Renal cortex interstitium (tissue), 11 donors: ENCODE results near the gene HPSE. TPM values are rescaled to one million over a fixed set of nuclear protein-coding genes. Genes with fewer than 3 reads are reported as not detected.
"Not testable (repeated sequence)": the region's sequence is repeated elsewhere in the genome, so short reads cannot be mapped to it uniquely, and the experiment has no call there.

Experiments
- DNase-seq, 11 donors: peaks; one replicate each; pipeline ENCODE4 v3.0.0-alpha.2; 2013; ENCODE audit warnings: low read depth in 9 of 11, low spot score in 4 of 11; ENCODE audit errors: extremely low read depth in 1 of 11
- polyA plus RNA-seq, 3 donors: library from polyadenylated mRNA; unstranded; fragments of 120-200 nt; gene quantifications; one replicate each; pipeline ENCODE4 v1.2.1, GENCODE V29; 2013; ENCODE audit not compliant: insufficient read length in 3 of 3

HPSE gene
- polyA plus RNA-seq, 3 donors: 1.2 to 3.0 (median 1.7) TPM

DNA sequence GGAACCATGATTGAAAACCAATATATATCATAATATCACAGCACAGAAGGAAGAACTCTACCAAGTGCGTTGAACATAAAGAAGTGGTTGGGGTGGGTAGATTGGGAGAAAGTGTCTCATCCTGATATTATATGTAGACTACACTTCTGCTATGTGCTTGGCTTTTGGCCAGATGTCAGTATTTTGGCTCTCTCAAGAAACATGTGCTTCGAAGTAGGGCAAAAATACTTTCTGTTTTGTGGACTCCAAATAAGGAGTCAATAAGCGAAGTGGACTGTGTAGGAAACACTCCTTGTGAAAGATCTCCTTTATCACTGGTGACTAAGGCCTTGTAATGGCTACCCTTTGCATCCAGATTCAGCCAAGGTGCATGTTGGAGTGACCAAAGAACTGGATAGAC lies 7.8 kb upstream of the HPSE start:
- no peak for DNase-seq

- DNase-seq: no peak
Measured at GRCh38 chr4:83340692-83341343, 6.2 kb upstream of the HPSE start.

DNA sequence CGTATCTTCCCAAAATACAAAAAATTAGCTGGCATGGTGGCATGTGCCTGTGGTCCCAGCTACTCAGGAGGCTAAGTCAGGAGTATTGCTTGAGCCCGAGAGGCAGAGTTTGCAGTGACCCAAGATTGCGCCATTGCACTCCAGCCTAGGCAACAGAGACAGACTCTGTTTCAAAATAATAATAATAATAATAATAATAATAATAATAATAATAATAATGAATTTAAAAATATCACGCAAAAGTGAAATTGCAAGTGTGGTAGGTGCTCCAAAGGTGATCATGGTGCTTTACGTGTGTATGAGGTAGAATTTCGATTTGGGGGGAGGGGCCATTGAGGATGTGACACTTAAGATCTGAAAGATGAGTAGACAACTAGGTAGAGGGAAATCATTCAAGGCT lies 4.9 kb upstream of the HPSE start:
- no peak for DNase-seq

DNA sequence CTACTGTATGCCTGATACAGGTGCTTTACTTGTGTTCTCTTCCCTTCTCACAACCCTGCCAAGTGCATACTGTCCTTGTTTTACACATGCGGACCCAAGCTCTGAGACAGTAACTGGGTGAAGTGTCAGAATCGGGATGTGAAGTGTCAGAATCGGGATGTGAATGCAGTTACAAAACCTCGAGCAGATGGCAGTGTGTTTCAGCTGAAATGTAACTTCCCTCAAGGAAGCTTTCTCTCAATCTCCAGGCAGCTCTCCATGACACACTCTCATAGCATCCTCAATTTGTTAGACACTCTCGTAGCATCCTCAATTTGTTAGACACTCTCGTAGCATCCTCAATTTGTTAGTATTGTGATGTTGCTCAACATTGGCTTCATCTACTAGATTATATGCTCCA lies 1.1 kb upstream of the HPSE start:
- no peak for DNase-seq

- no peak for DNase-seq
Measured at GRCh38 chr4:83331956-83332355, 2.7 kb downstream of the HPSE start.

- no peak for DNase-seq
Measured at GRCh38 chr4:83329521-83330110, 5.0 kb downstream of the HPSE start.

DNA sequence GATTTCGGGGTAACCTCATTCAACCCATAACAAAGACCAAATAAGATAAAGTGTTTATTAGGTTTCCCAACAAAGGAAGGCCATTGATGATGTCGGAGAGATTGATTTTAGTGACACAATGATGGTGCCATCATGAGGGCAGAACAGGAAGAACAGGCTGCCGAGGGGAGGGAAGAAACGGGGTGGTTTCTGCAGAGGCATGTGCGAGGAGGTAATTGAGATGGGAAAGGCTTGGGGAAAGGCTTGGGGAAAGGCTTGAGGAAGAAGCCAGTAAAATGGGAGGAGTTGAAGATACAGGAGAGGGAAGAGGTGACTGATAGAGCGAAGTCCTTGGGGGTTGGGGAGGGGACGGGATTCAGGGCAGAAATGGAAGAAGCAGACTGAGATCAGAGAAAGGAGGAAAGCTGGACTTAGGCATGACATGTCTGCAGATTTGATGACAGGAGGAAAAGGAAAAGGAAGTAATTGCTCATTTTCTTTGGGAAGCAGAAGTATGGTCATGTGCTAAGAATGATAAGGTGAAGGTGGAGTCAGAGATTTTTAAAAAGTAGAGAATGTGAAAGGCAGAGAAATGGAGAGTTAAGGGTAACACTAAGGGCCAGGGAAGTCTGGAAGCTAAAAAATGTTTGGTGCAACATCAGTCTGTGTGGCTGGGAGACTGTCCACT lies 6.0 kb downstream of the HPSE start:
- DNase-seq: no peak

- DNase-seq: no peak
Measured at GRCh38 chr4:83326546-83326945, 8.1 kb downstream of the HPSE start.

GRCh38 chr4:83325306-83325705 lies 9.3 kb downstream of the HPSE start:
- DNase-seq: not testable (repeated sequence)

DNA sequence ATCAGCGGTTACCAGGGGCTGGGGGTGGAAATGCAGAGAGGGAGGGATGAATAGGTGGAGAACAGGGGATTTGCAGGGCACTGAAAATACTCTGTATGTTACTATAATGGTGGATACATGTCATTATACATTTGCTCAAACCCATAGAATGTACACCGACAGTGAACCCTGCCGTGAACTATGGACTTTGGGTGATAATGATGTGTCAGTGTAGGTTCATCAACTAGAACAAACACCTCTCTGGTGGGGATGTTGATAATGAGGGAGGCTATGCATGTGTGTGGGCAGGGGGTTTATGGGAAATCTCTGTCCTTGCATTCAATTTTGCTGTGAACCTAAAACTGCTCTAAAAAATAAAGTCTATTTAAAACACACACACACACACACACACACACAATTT lies 11.5 kb downstream of the HPSE start:
- no peak for DNase-seq

DNA sequence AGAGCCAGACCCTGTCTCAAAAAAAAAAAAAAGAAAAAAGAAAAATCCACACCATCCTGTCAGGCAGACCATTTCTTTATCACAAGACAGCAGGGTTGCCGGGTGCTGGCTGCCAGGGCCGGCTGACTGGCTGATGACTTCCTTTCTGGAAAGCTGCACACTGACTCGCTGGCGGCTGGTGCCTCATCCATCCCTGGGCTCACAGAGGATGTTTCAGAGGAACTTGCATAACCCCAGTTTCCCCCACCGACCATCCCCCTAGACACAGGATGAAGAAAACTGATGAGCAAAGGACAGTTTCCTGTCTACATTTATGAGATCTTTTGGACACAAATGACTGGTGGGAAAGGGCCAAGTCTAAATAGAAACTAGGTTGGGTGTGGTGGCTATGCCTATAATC lies 14.1 kb downstream of the HPSE start:
- DNase-seq: no peak

DNA sequence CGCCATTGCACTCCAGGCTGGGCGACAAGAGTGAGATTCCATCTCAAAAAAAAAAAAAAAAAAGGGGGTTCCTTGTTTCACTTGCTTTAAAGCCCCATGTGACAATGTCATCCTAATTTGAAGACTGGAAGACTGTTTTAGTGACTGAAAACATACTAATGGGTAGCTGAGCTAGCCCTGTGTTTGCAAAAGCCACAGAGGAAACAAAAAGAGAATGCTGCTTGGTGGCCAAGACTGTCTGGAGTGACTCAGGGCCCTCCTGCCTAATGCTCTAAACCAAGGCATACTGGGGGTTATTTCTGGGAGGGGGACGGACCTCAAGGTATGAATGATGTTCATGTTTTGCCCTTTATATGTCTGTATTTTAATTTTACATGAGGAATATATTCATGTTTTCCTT lies 16.0 kb downstream of the HPSE start:
- no peak for DNase-seq

- DNase-seq: no peak
Measured at GRCh38 chr4:83317671-83318070, 17.0 kb downstream of the HPSE start.

DNA sequence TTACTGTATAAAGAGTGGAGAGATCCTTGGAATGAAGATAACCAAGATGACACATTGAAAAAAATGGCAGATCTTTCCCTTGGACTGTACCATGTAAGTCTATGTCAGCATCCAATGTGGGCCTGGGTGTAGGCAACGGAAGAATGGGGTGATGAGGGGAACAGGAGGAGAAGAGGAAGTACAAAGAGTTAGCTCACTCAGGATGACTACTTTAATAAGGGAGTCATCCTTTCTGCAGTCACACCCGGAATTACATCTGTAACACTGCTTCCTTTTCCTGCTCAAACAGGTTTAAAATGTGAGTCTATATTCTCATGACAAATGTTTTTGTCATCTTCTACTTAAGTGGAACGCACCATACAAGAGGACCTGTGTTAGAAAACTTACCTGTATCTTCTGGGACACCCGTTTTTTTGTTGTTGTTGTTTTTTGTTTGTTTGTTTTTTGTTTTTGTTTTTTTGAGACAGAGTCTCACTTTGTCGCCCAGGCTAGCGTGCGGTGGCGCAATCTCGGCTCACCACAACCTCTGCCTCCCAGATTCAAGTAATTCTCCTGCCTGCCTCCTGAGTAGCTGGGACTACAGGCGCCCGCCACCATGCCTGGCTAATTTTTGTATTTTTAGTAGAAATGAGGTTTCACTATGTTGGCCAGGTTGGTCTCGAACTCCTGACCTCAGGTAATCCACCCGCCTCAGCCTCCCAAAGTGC lies 18.0 kb downstream of the HPSE start:
- DNase-seq: no peak

DNA sequence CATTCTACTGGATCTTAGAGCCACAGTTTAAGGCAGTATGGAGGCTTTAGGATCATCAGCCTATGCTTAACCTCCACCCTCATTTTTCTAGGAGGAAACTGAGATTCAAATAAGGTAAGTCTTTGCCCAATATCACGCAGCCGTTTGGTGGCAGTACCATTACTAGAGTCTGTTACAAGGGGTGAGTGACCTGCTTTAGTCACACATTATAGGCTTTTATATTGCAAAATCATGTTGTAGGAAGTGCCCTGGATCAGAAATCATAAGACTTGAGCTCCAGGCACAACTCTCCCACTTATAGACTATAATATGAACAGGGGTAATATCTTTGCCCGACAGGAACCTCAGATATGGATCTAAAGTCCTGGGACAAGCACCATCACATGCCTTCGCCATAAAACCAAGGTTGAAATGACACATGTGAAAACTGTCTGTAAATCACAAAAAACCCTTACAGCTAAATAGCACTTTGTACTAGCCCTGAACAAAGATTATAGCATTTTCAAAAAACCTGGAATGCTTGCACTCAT lies 19.2 kb downstream of the HPSE start:
- no peak for DNase-seq

GRCh38 chr4:83308672-83309071 lies 26.0 kb downstream of the HPSE start:
- no peak for DNase-seq

GRCh38 chr4:83307920-83308319 lies 26.7 kb downstream of the HPSE start:
- DNase-seq: no peak

GRCh38 chr4:83305187-83305586 lies 29.5 kb downstream of the HPSE start:
- DNase-seq: no peak

DNA sequence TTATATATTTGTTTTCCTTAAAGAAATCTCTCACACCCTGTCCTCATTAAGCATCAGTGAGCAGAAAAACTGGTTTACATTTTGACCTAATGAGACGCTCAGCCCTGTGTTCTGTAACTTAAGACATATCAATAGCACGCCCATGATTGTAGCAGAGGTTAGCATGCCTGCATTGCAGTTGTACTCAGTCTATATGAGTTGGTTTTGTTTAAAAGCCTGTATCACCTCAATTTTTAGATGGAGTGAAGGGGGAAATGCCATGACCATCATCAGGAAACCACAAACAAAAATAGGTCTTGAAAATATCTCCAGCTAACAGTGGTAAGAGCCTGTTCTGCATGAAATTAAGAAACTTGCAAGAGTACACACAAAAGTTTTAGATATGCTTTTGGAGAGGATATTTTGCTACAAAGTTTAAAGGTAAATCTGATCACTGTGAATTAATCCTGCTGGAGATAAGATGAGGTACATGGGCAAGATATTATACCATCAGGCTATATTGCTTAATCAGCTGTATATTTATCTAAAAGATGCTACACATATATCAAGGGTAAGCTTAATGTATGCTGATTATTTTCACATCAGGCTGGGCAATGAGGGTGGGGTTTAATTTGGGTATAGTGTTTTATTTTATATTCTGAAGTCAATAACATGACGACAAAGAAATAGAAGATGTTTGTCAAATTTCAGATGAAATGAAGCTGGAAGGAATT lies 36.9 kb downstream of the HPSE start:
- DNase-seq: no peak
